HepG2 (cell line): ENCODE results near the gene C1QTNF12. TPM values are rescaled to one million over a fixed set of nuclear protein-coding genes. Genes with fewer than 3 reads are reported as not detected.

Experiments
- ARID3A ChIP-seq: IDR thresholded peaks from 2 replicates; pipeline ENCODE4 v1.6.1; 2012; ENCODE audit warnings: low read depth, low read length, improper control_type of control experiment
- ARNT2 ChIP-seq: sonication (generic); formaldehyde crosslinking; IDR thresholded peaks from 2 replicates; pipeline ENCODE4 v1.8.0; 2022; ENCODE audit warnings: mild to moderate bottlenecking, low read depth, missing genetic modification reagents, moderate library complexity
- BRD4 ChIP-seq: sonication (generic); formaldehyde crosslinking; IDR thresholded peaks from 2 replicates; pipeline ENCODE4 v1.4.0; 2020; ENCODE audit warnings: missing genetic modification reagents
- CBX1 ChIP-seq: IDR thresholded peaks from one replicate; pipeline ENCODE4 v1.6.1; 2016; ENCODE audit warnings: antibody characterized with exemption, low read depth
- CEBPG ChIP-seq: IDR thresholded peaks from 2 replicates; pipeline ENCODE4 v1.6.1; 2016
- CTCF ChIP-seq: sonication (generic); formaldehyde crosslinking; IDR thresholded peaks from 2 replicates; pipeline ENCODE4 v1.5.0; 2020; ENCODE audit warnings: mild to moderate bottlenecking, missing genetic modification reagents, moderate library complexity
- EEA1 ChIP-seq: sonication (generic); formaldehyde crosslinking; IDR thresholded peaks from 2 replicates; pipeline ENCODE4 v1.5.1; 2020; ENCODE audit warnings: mild to moderate bottlenecking, missing genetic modification reagents, borderline replicate concordance
- MEF2D ChIP-seq: sonication (generic); formaldehyde crosslinking; IDR thresholded peaks from 2 replicates; pipeline ENCODE4 v1.5.1; 2020; ENCODE audit warnings: mild to moderate bottlenecking, missing genetic modification reagents
- NFYC ChIP-seq: IDR thresholded peaks from 2 replicates; pipeline ENCODE4 v1.6.1; 2016; ENCODE audit warnings: missing genetic modification reagents, missing compliant biosample characterization
- POLR2AphosphoS5 ChIP-seq: IDR thresholded peaks from 2 replicates; pipeline ENCODE4 v1.6.1; 2012; ENCODE audit warnings: low read depth, low read length
- REPIN1 ChIP-seq: sonication (generic); formaldehyde crosslinking; IDR thresholded peaks from 2 replicates; pipeline ENCODE4 v1.8.0; 2022; ENCODE audit warnings: missing genetic modification reagents, low read depth, mild to moderate bottlenecking, borderline replicate concordance
- SMC3 ChIP-seq: IDR thresholded peaks from 2 replicates; pipeline ENCODE4 v1.6.1; 2011; ENCODE audit warnings: low read length, improper control_type of control experiment
- SYNCRIP ChIP-seq: fragments of 200-400 bp; formaldehyde crosslinking; IDR thresholded peaks from 2 replicates; pipeline ENCODE4 v1.6.1; 2018; ENCODE audit warnings: mild to moderate bottlenecking, low read depth, low read length; ENCODE audit not compliant: insufficient read depth
- TARDBP ChIP-seq: sonication (generic); formaldehyde crosslinking; IDR thresholded peaks from 2 replicates; pipeline ENCODE4 v1.8.0; 2022; ENCODE audit warnings: mild to moderate bottlenecking, missing genetic modification reagents
- THAP7 ChIP-seq: sonication (generic); formaldehyde crosslinking; IDR thresholded peaks from 2 replicates; pipeline ENCODE4 v1.8.1; 2023; ENCODE audit warnings: mild to moderate bottlenecking, missing genetic modification reagents
- WIZ ChIP-seq: sonication (generic); formaldehyde crosslinking; IDR thresholded peaks from 2 replicates; pipeline ENCODE4 v1.5.1; 2020; ENCODE audit warnings: mild to moderate bottlenecking, missing genetic modification reagents
- ZBTB20 ChIP-seq: sonication (generic); formaldehyde crosslinking; IDR thresholded peaks from 2 replicates; pipeline ENCODE4 v1.8.1; 2023; ENCODE audit warnings: missing genetic modification reagents, low read depth, mild to moderate bottlenecking, borderline replicate concordance
- ZC3H13 ChIP-seq: sonication (generic); formaldehyde crosslinking; IDR thresholded peaks from 2 replicates; pipeline ENCODE4 v1.8.1; 2023; ENCODE audit warnings: mild to moderate bottlenecking, missing genetic modification reagents, moderate library complexity
- ZFP1 ChIP-seq: IDR thresholded peaks from 2 replicates; pipeline ENCODE4 v1.6.1; 2016
- ZFP90 ChIP-seq: sonication (generic); formaldehyde crosslinking; IDR thresholded peaks from 2 replicates; pipeline ENCODE4 v1.8.0; 2022; ENCODE audit warnings: missing genetic modification reagents, mild to moderate bottlenecking, inconsistent platforms, borderline replicate concordance
- ZFX ChIP-seq: sonication (generic); formaldehyde crosslinking; IDR thresholded peaks from 2 replicates; pipeline ENCODE4 v1.4.0; 2020; ENCODE audit warnings: mild to moderate bottlenecking, low read depth, missing genetic modification reagents, moderate library complexity
- ZHX1 ChIP-seq: sonication (generic); formaldehyde crosslinking; IDR thresholded peaks from 2 replicates; pipeline ENCODE4 v1.8.1; 2022; ENCODE audit warnings: low read depth, mild to moderate bottlenecking, missing genetic modification reagents
- ZNF335 ChIP-seq: sonication (generic); formaldehyde crosslinking; IDR thresholded peaks from 2 replicates; pipeline ENCODE4 v1.4.0; 2020; ENCODE audit warnings: missing genetic modification reagents
- ZNF776 ChIP-seq: sonication (generic); formaldehyde crosslinking; IDR thresholded peaks from 2 replicates; pipeline ENCODE4 v1.4.0; 2020; ENCODE audit warnings: mild to moderate bottlenecking, missing genetic modification reagents
- ZSCAN25 ChIP-seq: sonication (generic); formaldehyde crosslinking; IDR thresholded peaks from 2 replicates; pipeline ENCODE4 v1.8.0; 2022; ENCODE audit warnings: mild to moderate bottlenecking, missing genetic modification reagents
- polyA plus RNA-seq, 8 experiments: library from polyadenylated mRNA; depleted of rRNA in 3 of 8; stranded (reverse) in 7 of 8; unstranded in 1 of 8; fragments of >200 nt; fragmentation: Illumina TruSeq in 4 of 8; extraction: Trizol in 4 of 8; gene quantifications; 2 replicates each; pipeline versions ENCODE4 v1.2.1 to v1.2.3, GENCODE V29; 2011 to 2016; ENCODE audit warnings: low read depth in 4 of 8, missing spikeins in 1 of 8, mixed read lengths in 1 of 8; ENCODE audit not compliant: insufficient read depth in 1 of 8
- total RNA-seq, 5 experiments: library from RNA; depleted of rRNA; stranded (reverse); fragments of >200 nt; fragmentation: Illumina TruSeq; extraction: Trizol; gene quantifications; 2 replicates each; pipeline ENCODE4 v1.2.3, GENCODE V29; 2016; ENCODE audit warnings: low read depth in 1 of 5

The C1QTNF12 gene
- total and polyA plus RNA-seq, 2 of the 13 experiments (the other 11 are each of a cell fraction or from before 2014, with no cell fraction given), result 0.18 to 0.64 TPM

GRCh38 chr1:1230656-1231399 is 15.7 kb downstream of the C1QTNF12 start (continued):
- no peak for TF ChIP-seq ARID3A
- no peak for TF ChIP-seq ZNF335
- no peak for TF ChIP-seq POLR2AphosphoS5
- TF ChIP-seq ARNT2, result no peak
- TF ChIP-seq ZFP1, result no peak
- peak; percentile 45 for TF ChIP-seq CTCF (CRISPR knock-in tag)
- peak; percentile 16; the same call in 1 of the 2 replicates for TF ChIP-seq SMC3
- TF ChIP-seq NFYC, result no peak
- TF ChIP-seq ZC3H13 (CRISPR knock-in tag), result no peak
- no peak for TF ChIP-seq ZNF776 (CRISPR knock-in tag)
- TF ChIP-seq REPIN1 (CRISPR knock-in tag), result no peak
- no peak for TF ChIP-seq SYNCRIP
- TF ChIP-seq ZSCAN25 (CRISPR knock-in tag), result no peak; the same call in 1 of the 2 replicates
- peak; percentile 23; the same call in 1 of the 2 replicates for TF ChIP-seq BRD4 (CRISPR knock-in tag)
- TF ChIP-seq TARDBP (CRISPR knock-in tag), result no peak
- no peak for TF ChIP-seq ZHX1 (CRISPR knock-in tag)
- 0 out of 2 replicates have a peak, but pooled peaks have one; percentile 13 for TF ChIP-seq ZBTB20
- no peak for TF ChIP-seq WIZ (CRISPR knock-in tag)
- no peak for TF ChIP-seq THAP7 (CRISPR knock-in tag)
- TF ChIP-seq EEA1 (CRISPR knock-in tag), result no peak
- no peak for TF ChIP-seq ZFP90 (CRISPR knock-in tag)
- no peak for TF ChIP-seq MEF2D (CRISPR knock-in tag)
- no peak for TF ChIP-seq ZFX (CRISPR knock-in tag)
- TF ChIP-seq CBX1, result no peak
- no peak for TF ChIP-seq CEBPG (CRISPR knock-in tag)
